Stimulated activated CD4-positive, alpha-beta T cell treated with anti-CD3 and anti-CD28 coated beads, Interleukin-12 subunit alpha, Interleukin-12 subunit beta, amount 100 ng/mL, for 48 hours (primary cell): ENCODE measurements around the gene RPL26.

ENCODE experiments used
- DNase-seq, 3 donors: peaks; one replicate each; pipeline ENCODE4 v3.0.0-alpha.2; 2020; ENCODE audit warnings: low read depth in 2 of 3, low spot score in 1 of 3

The RPL26 gene

DNA sequence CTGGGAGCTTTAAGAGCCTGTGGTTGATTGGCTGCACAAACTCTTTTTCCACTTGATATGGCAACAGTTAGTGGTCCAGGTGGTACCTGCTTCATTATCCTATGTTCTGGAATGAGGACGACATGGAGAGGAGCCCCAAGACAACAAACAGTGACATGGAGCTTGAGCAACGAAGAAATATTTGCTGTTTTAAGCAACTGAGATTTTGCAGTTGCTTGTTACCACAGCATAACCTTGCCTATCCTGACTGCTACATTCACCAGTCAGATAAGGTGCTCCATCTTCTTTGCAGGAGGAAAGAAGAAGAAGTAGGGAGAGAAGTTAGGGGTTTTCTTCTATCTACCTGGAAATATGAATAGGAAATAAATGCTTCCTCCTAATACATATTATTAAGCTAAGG lies 50.9 kb downstream of the RPL26 start:
- no peak for DNase-seq
